ENCODE measurements around the gene HAPLN2.

HAPLN2 gene

GRCh38 chr1:156668801-156669637 lies 49.8 kb downstream of the HAPLN2 start:
- H3K4me3 ChIP-seq (ENCODE audit: low read length): no peak overlapping the region
- DNase-seq (ENCODE audit: low read depth, low spot score): no peak

DNA sequence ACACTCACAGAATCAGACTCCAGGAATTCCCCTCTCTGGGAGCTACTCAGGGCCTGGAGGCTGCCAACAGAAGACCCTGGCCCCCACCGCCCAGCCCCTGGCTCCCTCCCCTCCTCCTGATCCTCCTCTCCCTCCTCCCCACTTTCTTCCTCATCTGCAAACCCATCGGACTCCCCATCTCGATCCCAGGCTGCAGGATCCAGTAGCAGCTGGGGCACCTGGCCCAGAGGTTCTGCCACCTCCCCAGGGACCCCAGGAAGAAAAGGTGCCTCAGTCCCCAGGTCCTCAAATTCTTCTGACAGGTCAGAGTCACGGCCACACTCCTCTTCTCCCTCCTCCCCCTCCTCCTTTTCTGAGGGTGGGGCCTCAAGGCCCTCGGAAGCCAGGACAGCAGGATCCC lies 50.6 kb downstream of the HAPLN2 start:
- DNase-seq (ENCODE audit: low read depth, low spot score): no peak
- no peak overlapping the region for H3K4me3 ChIP-seq (ENCODE audit: low read length)

DNA sequence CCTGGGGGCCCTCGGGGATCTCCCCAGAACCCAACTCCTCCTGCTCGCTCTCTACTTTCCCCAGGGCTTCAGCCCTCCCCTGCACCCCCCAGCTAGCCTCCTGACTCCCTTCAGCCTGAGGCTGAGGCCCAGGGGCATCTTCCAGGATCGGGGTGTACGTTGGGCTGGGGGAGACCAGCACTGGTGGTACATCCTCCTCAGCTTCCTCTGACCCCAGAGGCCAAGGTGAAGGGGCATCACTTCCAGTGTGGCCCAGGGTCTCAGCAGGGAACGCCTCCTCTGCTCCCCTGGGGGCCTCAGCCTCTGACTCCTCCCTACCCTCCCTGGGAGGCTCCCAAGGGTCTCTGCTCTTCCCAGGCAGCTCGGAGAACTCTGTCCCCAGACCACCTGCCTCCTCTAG lies 51.1 kb downstream of the HAPLN2 start:
- DNase-seq (ENCODE audit: low read depth, low spot score): no peak
- H3K4me3 ChIP-seq (ENCODE audit: low read length): no peak overlapping the region

GRCh38 chr1:156670791-156671190 lies 51.6 kb downstream of the HAPLN2 start:
- no peak overlapping the region for H3K4me3 ChIP-seq (ENCODE audit: low read length)
- no peak for DNase-seq (ENCODE audit: low read depth, low spot score)

DNA sequence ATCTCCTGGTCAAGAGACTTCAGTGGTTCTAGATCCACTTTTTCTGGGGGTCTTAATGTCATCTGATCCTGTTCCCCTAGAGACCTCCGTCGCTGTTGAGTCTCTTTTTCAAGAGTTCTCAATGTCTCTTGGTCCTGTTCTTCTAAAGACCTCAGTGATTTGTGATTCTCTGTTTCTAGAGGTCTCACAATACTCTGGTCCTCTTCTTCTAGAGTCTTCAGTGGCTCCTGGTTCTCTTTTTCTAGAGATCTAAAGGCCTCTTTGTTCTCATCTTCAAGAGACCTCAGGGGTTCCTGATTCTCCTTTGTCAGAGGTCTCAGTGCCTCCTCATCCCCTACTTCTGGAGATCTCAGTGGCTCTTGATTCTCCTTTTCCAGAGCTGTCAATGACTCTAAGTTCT lies 52.6 kb downstream of the HAPLN2 start:
- H3K4me3 ChIP-seq (ENCODE audit: low read length): no peak overlapping the region
- no peak for DNase-seq (ENCODE audit: low read depth, low spot score)

GRCh38 chr1:156673387-156674121 lies 54.3 kb downstream of the HAPLN2 start:
- no peak for DNase-seq (ENCODE audit: low read depth, low spot score)
- H3K4me3 ChIP-seq (ENCODE audit: low read length): no peak overlapping the region

All from Jurkat, Clone E6-1 (cell line).